SK-N-SH (cell line): ENCODE measurements around the gene MAMDC2.
A peak's percentile ranks its signal among the peaks of the same experiment; 100 is the strongest.

Source experiments
- CTCF ChIP-seq: fragments of 200-600 bp; sonication (generic); IDR thresholded peaks from 2 replicates; pipeline ENCODE4 v1.6.1; 2017; ENCODE audit warnings: antibody characterized with exemption, mild to moderate bottlenecking, moderate library complexity
- GABPA ChIP-seq: IDR thresholded peaks from 2 replicates; pipeline ENCODE4 v1.4.0; 2012; ENCODE audit warnings: low read depth, mild to moderate bottlenecking
- JUND ChIP-seq: IDR thresholded peaks from 2 replicates; pipeline ENCODE4 v1.4.0; 2012
- POLR2AphosphoS5 ChIP-seq: IDR thresholded peaks from 2 replicates; pipeline ENCODE4 v1.6.1; 2012; ENCODE audit warnings: low read depth, low read length
- RAD21 ChIP-seq: IDR thresholded peaks from 2 replicates; pipeline ENCODE4 v1.6.1; 2012; ENCODE audit warnings: mild to moderate bottlenecking, low read length
- SMC3 ChIP-seq: IDR thresholded peaks from 2 replicates; pipeline ENCODE4 v1.6.1; 2012; ENCODE audit warnings: low read depth, low read length, improper control_type of control experiment
- TCF12 ChIP-seq: IDR thresholded peaks from 2 replicates; pipeline ENCODE4 v1.4.0; 2012

- TF ChIP-seq CTCF = no peak
- peak; percentile 97 for TF ChIP-seq TCF12
- TF ChIP-seq RAD21 = no peak
- no peak for TF ChIP-seq SMC3
- TF ChIP-seq JUND = peak; percentile 40; the same call in 1 of the 2 replicates
- TF ChIP-seq GABPA = no peak
- peak; percentile 50; the same call in 1 of the 2 replicates for TF ChIP-seq POLR2AphosphoS5
These were observed 5.6 kb downstream of the MAMDC2 start for GRCh38 chr9:70049236-70049635.
